ENCODE results near the gene ARFGAP1. TPM values are rescaled to one million over a fixed set of nuclear protein-coding genes. Genes with fewer than 3 reads are reported as not detected.
A peak's percentile ranks its signal among the peaks of the same experiment; 100 is the strongest.

Gene ARFGAP1
- total RNA-seq, 1 experiment from 2014 or later, result 207 TPM

- Mint-ChIP-seq H3K4me3 (peak overlapping the region; percentile 62), H3K27me3 (ENCODE audit: low read depth) (peaks cover 51% of the 10 kb centered on the region), H3K27ac (no peak overlapping the region), H3K9me3 (no peaks in the 10 kb centered on the region), H3K4me1 (peaks cover 23% of the 10 kb centered on the region), H3K36me3 (no peaks in the 10 kb centered on the region)
- peak; percentile 79 for DNase-seq (ENCODE audit: low spot score)
- TF ChIP-seq GABPB1 (CRISPR knock-in tag; IDR thresholded peaks at IDR 0.05), result no peak
- 0 out of 2 replicates have a peak, but pooled peaks have one; percentile 48 for TF ChIP-seq ETV6 (CRISPR knock-in tag; IDR thresholded peaks at IDR 0.05)
- peak; percentile 49; the same call in 1 of the 2 replicates for TF ChIP-seq FOXP1 (CRISPR knock-in tag; IDR thresholded peaks at IDR 0.05; ENCODE audit: borderline replicate concordance)
- CTCF ChIA-PET, result interaction anchor here (0.6 to 7.2 kb wide), 15 partner anchors 19 to 221 kb away, joined by 3 to 173 read pairs (median 4); partner anchors contain the start of genes BIRC7 and CHRNA4
- POLR2A ChIA-PET, result interaction anchor here (0.6 to 1.3 kb wide), 3 partner anchors 18 to 73 kb away, joined by 3 to 5 read pairs (median 4); partner anchors contain the start of gene BIRC7
- ATAC-seq, result peak; percentile 47
Observed at GRCh38 chr20:63253438-63254231, 19.0 kb upstream of the ARFGAP1 start.

- ATAC-seq (no peak), DNase-seq (ENCODE audit: low spot score) (no peak)
- ChIA-PET POLR2A (interaction anchor here (1.0 to 1.3 kb wide), 3 partner anchors 23 to 40 kb away, joined by 3 to 4 read pairs (median 3); no protein-coding TSS in a partner anchor), CTCF (interaction anchor here (0.9 to 7.2 kb wide), 12 partner anchors 8 to 284 kb away, joined by 3 to 173 read pairs (median 6); partner anchors contain the start of gene BIRC7)
- no peaks in the 10 kb centered on the region for H3K36me3 Mint-ChIP-seq
- no peaks in the 10 kb centered on the region for H3K9me3 Mint-ChIP-seq
- H3K4me3 Mint-ChIP-seq, result peak within 1 kb of the TSS; percentile 80
- peaks cover 51% of the 10 kb centered on the region for H3K27me3 Mint-ChIP-seq (ENCODE audit: low read depth)
- peaks cover 23% of the 10 kb centered on the region for H3K4me1 Mint-ChIP-seq
- H3K27ac Mint-ChIP-seq, result no peak within 1 kb of the TSS
- TF ChIP-seq TCF7 (CRISPR knock-in tag; IDR thresholded peaks at IDR 0.05; ENCODE audit: low read depth) (no peak), CREB1 (CRISPR knock-in tag; IDR thresholded peaks at IDR 0.05) (no peak), ZNF532 (CRISPR knock-in tag; IDR thresholded peaks at IDR 0.05; ENCODE audit: borderline replicate concordance) (no peak), OVOL2 (CRISPR knock-in tag; IDR thresholded peaks at IDR 0.05; ENCODE audit: borderline replicate concordance) (no peak), MLX (CRISPR knock-in tag; IDR thresholded peaks at IDR 0.05) (no peak), ZBTB43 (CRISPR knock-in tag; IDR thresholded peaks at IDR 0.05) (no peak), SMAD3 (CRISPR knock-in tag; IDR thresholded peaks at IDR 0.05; ENCODE audit: borderline replicate concordance) (no peak), ZNF138 (CRISPR knock-in tag; conservative IDR thresholded peaks at IDR 0.05) (no peak), NFATC4 (CRISPR knock-in tag; IDR thresholded peaks at IDR 0.05) (no peak), ZNF423 (CRISPR knock-in tag; IDR thresholded peaks at IDR 0.05) (no peak), RELA (CRISPR knock-in tag; IDR thresholded peaks at IDR 0.05; ENCODE audit: borderline replicate concordance) (no peak), PRRX2 (CRISPR knock-in tag; IDR thresholded peaks at IDR 0.05) (no peak), ZNF416 (CRISPR knock-in tag; IDR thresholded peaks at IDR 0.05) (no peak), NR2C2 (CRISPR knock-in tag; IDR thresholded peaks at IDR 0.05) (no peak), ZMAT4 (CRISPR knock-in tag; IDR thresholded peaks at IDR 0.05) (no peak), E2F5 (CRISPR knock-in tag; IDR thresholded peaks at IDR 0.05) (no peak), AFF4 (CRISPR knock-in tag; IDR thresholded peaks at IDR 0.05; ENCODE audit: borderline replicate concordance) (no peak), ZSCAN18 (CRISPR knock-in tag; IDR thresholded peaks at IDR 0.05) (no peak)
Observed at GRCh38 chr20:63254232-63254605, 18.4 kb upstream of the ARFGAP1 start, which contains the start of gene NKAIN4. Gene NKAIN4, minus strand, starts transcription at chr20:63254463. Its CDS starts 13 bp downstream, at chr20:63254450.
